KOPT-K1 (cell line): ENCODE data around the gene ZNF485.
A peak's percentile ranks its signal among the peaks of the same experiment; 100 is the strongest.
"Not testable (repeated sequence)": the region's sequence is repeated elsewhere in the genome, so short reads cannot be mapped to it uniquely, and the experiment has no call there.

Experiments
- H3K27ac ChIP-seq: fragments of 200-600 bp; sonication (generic); 2 replicates; pipeline ENCODE4 v1.5.1; 2016; ENCODE audit warnings: antibody characterized with exemption, mild to moderate bottlenecking, low read depth, low read length; ENCODE audit not compliant: poor library complexity, severe bottlenecking
- H3K36me3 ChIP-seq: fragments of 200-600 bp; sonication (generic); 2 replicates; pipeline ENCODE4 v1.5.1; 2017; ENCODE audit warnings: antibody characterized with exemption, mild to moderate bottlenecking, low read length, moderate library complexity; ENCODE audit not compliant: insufficient read depth
- H3K9me3 ChIP-seq: fragments of 200-600 bp; sonication (generic); 2 replicates; pipeline ENCODE4 v1.5.1; 2017; ENCODE audit warnings: antibody characterized with exemption, low read length, mild to moderate bottlenecking; ENCODE audit not compliant: insufficient read depth, poor library complexity, severe bottlenecking

Gene ZNF485

DNA sequence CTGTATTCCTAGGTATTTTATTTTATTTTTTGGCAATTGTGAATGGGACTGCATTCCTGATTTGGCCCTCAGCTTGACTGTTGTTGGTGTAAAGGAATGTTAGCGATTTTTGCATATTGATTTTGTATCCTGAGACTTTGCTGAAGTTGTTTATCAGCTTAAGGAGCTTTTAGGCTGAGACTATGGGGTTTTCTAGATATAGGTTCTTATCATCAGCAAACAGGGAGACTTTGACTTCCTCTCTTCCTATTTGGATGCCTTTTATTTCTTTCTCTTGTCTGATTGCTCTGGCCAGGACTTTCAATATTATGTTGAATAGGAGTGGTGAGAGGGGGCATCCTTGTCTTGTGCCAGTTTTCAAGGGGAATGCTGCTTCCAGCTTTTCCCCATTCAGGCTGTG, 29.6 kb downstream of the ZNF485 start:
- not testable (repeated sequence) for H3K36me3 ChIP-seq, H3K9me3 ChIP-seq, H3K27ac ChIP-seq

DNA sequence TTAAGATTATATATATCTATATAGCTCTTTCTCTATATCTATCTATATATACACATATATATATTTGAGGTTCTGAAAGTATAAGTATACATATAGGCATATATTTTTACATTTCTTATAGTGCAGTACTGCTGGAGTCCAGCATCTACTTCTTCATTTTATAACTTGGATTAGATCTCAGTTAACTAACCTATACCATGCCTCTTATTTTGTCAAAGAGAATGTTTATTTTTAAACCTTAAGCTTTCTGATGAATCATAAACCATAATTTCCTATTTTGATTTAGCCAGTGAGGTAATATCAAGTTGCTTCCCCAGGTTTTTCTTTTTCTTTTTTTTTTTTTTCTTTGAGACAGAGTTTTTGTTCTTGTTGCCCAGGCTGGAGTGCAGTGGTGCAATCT, 34.4 kb downstream of the ZNF485 start:
- peaks cover 46% of the 10 kb centered on the region for H3K9me3 ChIP-seq
- no peak overlapping the region for H3K27ac ChIP-seq
- peaks cover 38% of the 10 kb centered on the region for H3K36me3 ChIP-seq

DNA sequence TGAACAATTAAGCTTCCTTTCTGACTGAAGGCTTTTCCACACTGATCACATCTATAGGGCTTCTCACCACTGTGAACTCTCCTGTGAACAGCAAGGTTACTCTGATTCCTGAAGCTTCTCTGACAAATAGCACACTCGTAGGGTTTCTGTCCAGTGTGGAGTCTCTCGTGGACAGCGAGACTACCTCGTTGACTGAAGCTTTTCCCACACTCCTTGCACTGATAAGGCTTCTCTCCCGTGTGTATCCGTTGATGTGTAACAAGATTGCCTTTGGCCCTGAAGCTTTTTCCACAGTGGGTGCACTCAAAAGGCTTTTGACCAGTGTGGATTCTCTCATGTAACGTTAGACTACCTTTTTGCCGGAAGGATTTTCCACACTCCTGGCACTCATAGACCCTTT, 38.0 kb downstream of the ZNF485 start:
- H3K27ac ChIP-seq, result no peak overlapping the region
- peaks cover 49% of the 10 kb centered on the region for H3K36me3 ChIP-seq
- H3K9me3 ChIP-seq, result peaks cover 69% of the 10 kb centered on the region

DNA sequence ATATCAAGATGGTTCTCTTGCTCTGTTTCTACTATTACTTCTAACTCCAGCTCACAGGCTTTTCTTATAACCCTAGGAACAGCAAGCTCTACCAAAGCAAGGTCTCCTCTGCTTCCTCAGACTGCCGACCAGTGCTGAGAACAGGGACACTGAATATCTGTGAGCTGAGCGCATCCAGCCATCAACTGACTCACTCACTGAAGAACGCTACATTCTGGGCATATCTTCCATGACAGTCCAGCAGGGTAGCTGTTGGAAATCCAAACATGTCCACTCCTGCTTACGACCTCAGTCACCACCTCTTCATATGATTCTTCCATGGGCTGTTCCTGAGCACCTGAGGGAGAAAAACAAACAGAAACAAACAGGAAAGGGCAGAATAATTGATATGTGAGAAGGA, 39.6 kb downstream of the ZNF485 start:
- Histone ChIP-seq H3K36me3 (peaks cover 49% of the 10 kb centered on the region), H3K27ac (no peak overlapping the region), H3K9me3 (peaks cover 69% of the 10 kb centered on the region)

DNA sequence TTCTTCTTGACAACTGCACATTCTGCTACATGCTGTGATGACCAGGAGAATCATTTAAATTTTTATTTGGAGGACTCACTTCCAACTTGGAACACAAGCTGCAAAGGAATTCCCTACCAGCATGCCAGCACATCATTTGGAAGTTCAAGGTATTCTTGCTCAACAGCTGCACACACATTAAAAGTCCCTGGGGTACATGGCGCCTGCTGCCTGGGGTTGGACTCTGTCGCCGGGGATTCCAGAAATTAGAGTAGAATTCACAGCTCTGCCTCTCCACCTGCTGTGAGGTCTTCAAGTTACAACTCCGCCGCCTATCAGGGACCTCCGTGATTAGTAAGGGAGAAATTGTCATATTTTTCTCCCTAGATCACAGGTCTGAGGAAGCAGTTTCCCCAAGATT, 41.3 kb downstream of the ZNF485 start:
- H3K36me3 ChIP-seq, result peaks cover 41% of the 10 kb centered on the region
- H3K27ac ChIP-seq, result no peak overlapping the region
- H3K9me3 ChIP-seq, result peaks cover 54% of the 10 kb centered on the region

GRCh38 chr10:43648095-43648397, 41.8 kb downstream of the ZNF485 start:
- Histone ChIP-seq H3K36me3 (peaks cover 36% of the 10 kb centered on the region), H3K9me3 (peaks cover 49% of the 10 kb centered on the region), H3K27ac (peak overlapping the region; percentile 71)

- Histone ChIP-seq H3K27ac (peak within 1 kb of the TSS; percentile 71), H3K36me3 (peaks cover 31% of the 10 kb centered on the region), H3K9me3 (peaks cover 44% of the 10 kb centered on the region)
Measured at GRCh38 chr10:43648398-43649184, 42.4 kb downstream of the ZNF485 start, which contains the start of gene ZNF32. Gene ZNF32 (minus strand): TSS chr10:43648881. CDS start chr10:43646133, 2,748 bp downstream.

DNA sequence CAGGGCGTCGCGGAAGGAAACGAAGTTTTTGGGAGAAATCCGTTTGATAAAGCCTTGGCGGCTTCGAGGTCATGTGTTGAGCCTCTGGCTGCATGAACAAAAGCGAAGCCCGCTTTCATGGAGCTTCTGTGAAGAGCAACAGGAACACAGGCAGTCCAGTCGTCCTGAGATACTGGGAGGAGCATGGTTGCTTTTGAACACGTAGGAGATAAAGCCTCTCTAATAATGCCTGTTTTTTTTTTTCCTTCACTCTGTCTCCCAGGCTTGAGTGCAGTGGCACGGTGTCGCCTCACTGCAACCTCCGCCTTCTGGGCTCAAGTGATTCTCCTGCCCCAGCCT, 42.9 kb downstream of the ZNF485 start:
- Histone ChIP-seq H3K27ac (peak overlapping the region; percentile 71), H3K9me3 (peaks cover 38% of the 10 kb centered on the region), H3K36me3 (peaks cover 25% of the 10 kb centered on the region)

DNA sequence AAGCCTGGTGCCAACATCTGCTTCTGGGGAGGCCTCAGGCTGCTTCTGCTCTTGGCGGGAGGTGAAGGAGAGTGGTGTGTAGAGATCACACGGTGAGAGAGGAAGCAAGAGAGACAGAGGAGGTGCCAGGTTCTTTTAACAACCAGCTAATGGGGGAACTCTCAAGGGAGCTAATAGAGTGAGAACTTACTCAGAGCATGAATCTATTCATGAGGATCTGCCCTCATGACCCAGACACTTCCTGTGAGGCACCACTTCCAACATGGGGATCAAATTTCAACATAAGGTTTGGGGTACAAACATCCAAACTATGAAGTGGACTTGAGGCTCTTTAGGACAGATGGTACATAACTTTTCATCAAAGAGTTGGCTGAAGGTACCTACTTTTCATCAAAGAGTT, 47.5 kb downstream of the ZNF485 start:
- H3K36me3 ChIP-seq, result no peaks in the 10 kb centered on the region
- H3K27ac ChIP-seq, result no peak overlapping the region
- H3K9me3 ChIP-seq, result no peaks in the 10 kb centered on the region

GRCh38 chr10:43655311-43655710, 49.1 kb downstream of the ZNF485 start:
- Histone ChIP-seq H3K36me3 (no peaks in the 10 kb centered on the region), H3K27ac (no peak overlapping the region), H3K9me3 (no peaks in the 10 kb centered on the region)

GRCh38 chr10:43658227-43658626, 52.0 kb downstream of the ZNF485 start:
- H3K9me3 ChIP-seq, result no peaks in the 10 kb centered on the region
- no peaks in the 10 kb centered on the region for H3K36me3 ChIP-seq
- H3K27ac ChIP-seq, result no peak overlapping the region

GRCh38 chr10:43665054-43665453, 58.8 kb downstream of the ZNF485 start:
- H3K36me3 ChIP-seq, result no peaks in the 10 kb centered on the region
- no peaks in the 10 kb centered on the region for H3K9me3 ChIP-seq
- H3K27ac ChIP-seq, result no peak overlapping the region

- no peaks in the 10 kb centered on the region for H3K36me3 ChIP-seq
- H3K27ac ChIP-seq, result no peak overlapping the region
- no peaks in the 10 kb centered on the region for H3K9me3 ChIP-seq
Measured at GRCh38 chr10:43666552-43666951, 60.3 kb downstream of the ZNF485 start.

DNA sequence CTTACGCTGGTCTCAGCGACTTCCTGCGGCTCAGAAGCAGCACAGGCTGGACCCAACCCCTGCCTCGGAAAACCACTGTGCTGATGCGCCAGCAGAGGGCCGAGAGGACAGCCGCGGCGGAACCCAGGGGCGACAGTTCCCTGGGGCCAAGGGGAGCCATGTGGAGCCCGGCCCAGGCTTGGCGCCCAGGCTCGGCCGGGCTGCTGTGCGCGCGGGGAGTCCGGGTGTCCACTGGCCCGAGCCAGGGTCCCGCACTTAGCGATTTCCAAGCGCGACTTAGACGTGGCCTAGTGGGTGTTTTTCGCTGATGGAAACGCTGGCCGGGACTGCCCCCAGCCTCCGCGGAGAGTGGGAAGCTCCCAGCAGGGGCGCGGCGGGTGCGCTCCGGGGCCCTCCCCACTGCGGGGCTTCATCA, 61.1 kb downstream of the ZNF485 start:
- Histone ChIP-seq H3K9me3 (no peaks in the 10 kb centered on the region), H3K36me3 (no peaks in the 10 kb centered on the region), H3K27ac (no peak overlapping the region)
